Mesothelial cell of epicardium (in vitro differentiated cells): ENCODE measurements around the gene LOX. TPM values are rescaled to one million over a fixed set of nuclear protein-coding genes. Genes with fewer than 3 reads are reported as not detected.

Experiments
- DNase-seq, 2 experiments: peaks; one replicate each; pipeline ENCODE4 v3.0.0; 2021; ENCODE audit warnings: low spot score in 2 of 2; ENCODE audit not compliant: unreplicated experiment in 2 of 2
- H3K27ac Mint-ChIP-seq: 2 replicates; pipeline ENCODE4 v1.8.0; 2021; ENCODE audit warnings: mixed read lengths
- H3K27me3 Mint-ChIP-seq: 2 replicates; pipeline ENCODE4 v1.8.0; 2021; ENCODE audit warnings: low read depth, mixed read lengths
- H3K36me3 Mint-ChIP-seq: 2 replicates; pipeline ENCODE4 v1.8.0; 2021; ENCODE audit warnings: mixed read lengths
- H3K4me1 Mint-ChIP-seq: 2 replicates; pipeline ENCODE4 v1.8.0; 2021; ENCODE audit warnings: mixed read lengths
- H3K4me3 Mint-ChIP-seq: 2 replicates; pipeline ENCODE4 v1.8.0; 2021; ENCODE audit warnings: mild to moderate bottlenecking, moderate library complexity, mixed read lengths
- H3K9me3 Mint-ChIP-seq: 2 replicates; pipeline ENCODE4 v1.8.0; 2021; ENCODE audit warnings: mixed read lengths
- CTCF ChIP-seq: fragments of 200-600 bp; sonication (generic); IDR thresholded peaks from one replicate; pipeline ENCODE4 v1.5.0; 2021; ENCODE audit warnings: antibody characterized with exemption; ENCODE audit not compliant: unreplicated experiment
- total RNA-seq: library from RNA; stranded (reverse); gene quantifications from 3 replicates; pipeline ENCODE4 v1.2.1, GENCODE V29; 2021

The LOX gene
- total RNA-seq, 1 donor from 2014 or later = 16.9 TPM

- Mint-ChIP-seq H3K4me1 (peaks cover 38% of the 10 kb centered on the region), H3K4me3 (no peak overlapping the region), H3K27ac (no peak overlapping the region), H3K27me3 (peaks cover 16% of the 10 kb centered on the region), H3K36me3 (no peaks in the 10 kb centered on the region), H3K9me3 (no peaks in the 10 kb centered on the region)
- no peak for DNase-seq
- no peak for TF ChIP-seq CTCF
Measured at GRCh38 chr5:122121479-122122465, 43.7 kb upstream of the LOX start.

GRCh38 chr5:122120957-122121356 lies 42.9 kb upstream of the LOX start:
- Mint-ChIP-seq H3K4me3 (no peak overlapping the region), H3K4me1 (peaks cover 30% of the 10 kb centered on the region), H3K27me3 (peaks cover 22% of the 10 kb centered on the region), H3K9me3 (no peaks in the 10 kb centered on the region), H3K27ac (no peak overlapping the region), H3K36me3 (no peaks in the 10 kb centered on the region)
- no peak for DNase-seq
- no peak for TF ChIP-seq CTCF

- peaks cover 22% of the 10 kb centered on the region for H3K27me3 Mint-ChIP-seq
- TF ChIP-seq CTCF = no peak
- no peaks in the 10 kb centered on the region for H3K9me3 Mint-ChIP-seq
- DNase-seq = no peak
- no peaks in the 10 kb centered on the region for H3K36me3 Mint-ChIP-seq
- H3K4me3 Mint-ChIP-seq = no peak overlapping the region
- peaks cover 25% of the 10 kb centered on the region for H3K4me1 Mint-ChIP-seq
- H3K27ac Mint-ChIP-seq = no peak overlapping the region
Measured at GRCh38 chr5:122120493-122120892, 42.4 kb upstream of the LOX start.

GRCh38 chr5:122119205-122119604 lies 41.1 kb upstream of the LOX start:
- no peak for TF ChIP-seq CTCF
- Mint-ChIP-seq H3K36me3 (no peaks in the 10 kb centered on the region), H3K9me3 (no peaks in the 10 kb centered on the region), H3K4me1 (peaks cover 13% of the 10 kb centered on the region), H3K27ac (no peak overlapping the region), H3K4me3 (no peak overlapping the region), H3K27me3 (peaks cover 24% of the 10 kb centered on the region)
- DNase-seq = no peak

DNA sequence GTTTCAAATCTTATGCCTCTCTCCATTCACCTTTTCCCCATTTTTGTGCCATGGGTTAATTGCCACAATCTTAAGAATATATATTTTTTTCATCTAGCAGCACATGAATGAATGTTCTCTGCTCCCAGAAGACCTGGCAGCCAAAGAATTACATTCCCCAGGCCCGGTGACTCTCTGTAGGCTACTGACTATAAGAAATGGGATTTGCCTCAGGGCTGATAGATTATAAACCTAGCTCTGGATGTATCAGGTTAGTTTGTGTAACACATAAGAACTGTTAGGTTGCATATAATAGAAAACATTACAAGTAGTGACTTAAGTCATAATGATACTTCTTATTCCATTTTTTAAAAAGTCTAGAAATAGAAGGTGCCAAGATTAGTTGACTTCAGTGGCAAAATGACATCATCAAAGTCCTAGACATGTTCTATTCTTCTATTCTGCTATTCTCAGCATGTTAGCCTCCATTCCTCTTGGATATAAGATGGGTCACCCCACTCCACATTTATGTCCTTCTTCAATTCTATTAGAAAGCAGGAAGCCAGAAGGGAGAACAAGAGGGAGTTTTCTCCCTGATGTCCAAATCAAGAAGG lies 40.4 kb upstream of the LOX start:
- Mint-ChIP-seq H3K4me1 (peaks cover 6% of the 10 kb centered on the region), H3K36me3 (no peaks in the 10 kb centered on the region), H3K4me3 (no peak overlapping the region)

More for the DNA sequence above, 40.4 kb upstream of the LOX start:
- no peak for TF ChIP-seq CTCF
- Mint-ChIP-seq H3K27me3 (peaks cover 24% of the 10 kb centered on the region), H3K27ac (no peak overlapping the region), H3K9me3 (no peaks in the 10 kb centered on the region)
- no peak for DNase-seq
